Stimulated activated CD8-positive, alpha-beta memory T cell treated with anti-CD3 and anti-CD28 coated beads, Interleukin-4, amount 100 ng/mL, for 1 hour (primary cell): ENCODE measurements around the gene KLHL24.
"Not testable (repeated sequence)": the region's sequence is repeated elsewhere in the genome, so short reads cannot be mapped to it uniquely, and the experiment has no call there.

Experiments used
- DNase-seq, 2 donors: peaks; one replicate each; pipeline ENCODE4 v3.0.0-alpha.2; 2020; ENCODE audit warnings: low read depth in 2 of 2, low spot score in 1 of 2

KLHL24 gene, protein sequence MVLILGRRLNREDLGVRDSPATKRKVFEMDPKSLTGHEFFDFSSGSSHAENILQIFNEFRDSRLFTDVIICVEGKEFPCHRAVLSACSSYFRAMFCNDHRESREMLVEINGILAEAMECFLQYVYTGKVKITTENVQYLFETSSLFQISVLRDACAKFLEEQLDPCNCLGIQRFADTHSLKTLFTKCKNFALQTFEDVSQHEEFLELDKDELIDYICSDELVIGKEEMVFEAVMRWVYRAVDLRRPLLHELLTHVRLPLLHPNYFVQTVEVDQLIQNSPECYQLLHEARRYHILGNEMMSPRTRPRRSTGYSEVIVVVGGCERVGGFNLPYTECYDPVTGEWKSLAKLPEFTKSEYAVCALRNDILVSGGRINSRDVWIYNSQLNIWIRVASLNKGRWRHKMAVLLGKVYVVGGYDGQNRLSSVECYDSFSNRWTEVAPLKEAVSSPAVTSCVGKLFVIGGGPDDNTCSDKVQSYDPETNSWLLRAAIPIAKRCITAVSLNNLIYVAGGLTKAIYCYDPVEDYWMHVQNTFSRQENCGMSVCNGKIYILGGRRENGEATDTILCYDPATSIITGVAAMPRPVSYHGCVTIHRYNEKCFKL

DNA sequence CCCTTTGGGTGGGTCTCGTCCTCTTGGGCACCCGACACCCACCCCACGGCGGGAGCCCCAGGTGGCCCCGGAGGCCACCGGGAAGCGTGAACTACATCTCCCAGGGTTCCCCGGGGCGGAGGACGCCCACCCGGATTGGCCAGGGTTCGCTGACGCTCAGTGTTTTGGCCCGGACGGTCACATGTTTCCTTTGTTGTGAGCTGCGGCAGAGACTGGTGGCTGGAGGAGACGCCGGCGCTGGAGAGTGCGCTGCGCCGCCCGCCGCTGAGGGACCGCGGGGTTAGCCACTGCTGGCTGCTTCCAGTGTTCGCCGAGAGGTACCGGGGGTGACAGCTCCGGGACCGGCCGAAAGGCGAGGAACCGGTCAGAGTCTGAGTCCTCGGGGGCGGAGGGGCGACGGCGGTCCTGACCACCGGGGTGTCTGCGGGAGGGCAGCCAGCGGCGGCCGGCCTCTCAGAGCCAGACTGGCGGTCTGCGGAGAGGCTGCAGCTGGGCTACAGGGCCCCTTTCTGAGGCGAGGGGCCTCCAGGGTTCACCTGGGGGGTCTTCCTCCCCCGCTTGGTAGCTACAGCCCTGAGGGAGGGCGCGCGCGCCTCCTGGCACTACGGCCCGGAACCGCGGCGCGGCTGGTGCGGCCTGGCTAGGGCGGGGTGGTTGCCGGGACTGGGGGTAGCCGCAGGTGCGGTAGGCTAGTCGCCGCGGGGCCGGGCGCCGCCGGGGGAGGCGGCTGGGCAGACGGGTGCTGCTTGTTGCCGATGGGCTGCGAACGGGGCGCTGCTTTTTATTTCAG is at the start of gene KLHL24:
Gene KLHL24 (plus strand): TSS at position 193 of the 790 bp plus-strand sequence. CDS start 14,734 bp downstream, outside the sequence.
- peak; percentile 76 to 82 for DNase-seq

DNA sequence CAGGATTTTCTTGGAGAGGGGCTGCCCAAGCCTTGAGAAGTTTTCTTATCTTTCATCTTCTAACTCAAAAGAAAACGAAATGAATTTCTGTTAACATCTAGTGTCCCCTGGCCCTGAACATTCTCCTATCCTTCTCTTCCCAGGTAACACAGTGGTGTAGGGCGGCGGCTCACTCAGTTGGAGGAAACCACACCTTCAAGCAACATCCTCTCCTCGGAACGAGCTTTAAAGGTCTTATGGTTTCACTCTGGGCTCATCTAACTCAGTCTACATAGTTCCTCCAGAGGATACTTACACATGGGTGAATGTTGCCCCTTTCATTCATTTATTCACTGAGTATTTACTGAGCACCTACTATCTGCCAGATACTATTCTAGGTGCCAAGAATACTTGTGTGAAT is 48.9 kb upstream of the KLHL24 start:
- no peak for DNase-seq

DNA sequence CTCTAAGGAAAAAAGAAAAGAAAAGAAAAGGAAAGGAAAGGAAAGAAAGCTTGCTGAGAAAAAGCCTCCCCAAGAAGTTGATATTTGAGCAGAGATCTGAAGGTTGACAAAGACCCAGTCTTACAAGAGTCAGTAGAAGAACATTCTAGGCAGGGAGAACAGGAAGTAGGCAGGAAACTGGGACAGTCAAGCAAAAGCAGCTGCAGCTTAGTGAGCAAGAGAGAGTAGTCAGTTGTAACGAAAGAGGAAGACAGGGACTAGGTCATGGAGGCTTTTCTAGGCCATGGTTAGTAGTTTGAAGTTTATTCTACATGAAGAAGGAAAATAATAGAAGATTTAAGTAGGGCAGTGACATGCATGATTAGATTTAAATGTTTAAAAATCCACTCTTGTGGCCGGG is 48.1 kb upstream of the KLHL24 start:
- DNase-seq = no peak

DNA sequence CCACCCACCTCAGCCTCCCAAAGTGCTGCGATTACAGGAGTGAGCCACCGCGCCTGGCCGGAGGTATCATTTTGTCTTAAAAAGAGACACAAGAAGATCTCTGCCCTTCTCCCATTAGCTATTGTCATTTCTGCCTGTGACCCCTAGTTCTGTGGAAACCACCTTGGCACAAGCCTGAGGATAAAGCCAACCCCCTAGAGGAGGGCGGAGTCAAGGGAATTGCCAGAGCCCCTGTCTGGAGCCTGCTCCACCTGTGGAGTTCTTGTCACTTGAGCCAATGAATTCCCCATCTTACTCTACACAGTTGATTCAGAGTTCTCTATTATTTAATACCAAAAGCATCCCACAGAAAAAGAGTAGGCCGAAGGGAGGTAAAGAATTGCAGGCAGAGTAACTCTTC is 45.0 kb upstream of the KLHL24 start:
- DNase-seq = no peak

DNA sequence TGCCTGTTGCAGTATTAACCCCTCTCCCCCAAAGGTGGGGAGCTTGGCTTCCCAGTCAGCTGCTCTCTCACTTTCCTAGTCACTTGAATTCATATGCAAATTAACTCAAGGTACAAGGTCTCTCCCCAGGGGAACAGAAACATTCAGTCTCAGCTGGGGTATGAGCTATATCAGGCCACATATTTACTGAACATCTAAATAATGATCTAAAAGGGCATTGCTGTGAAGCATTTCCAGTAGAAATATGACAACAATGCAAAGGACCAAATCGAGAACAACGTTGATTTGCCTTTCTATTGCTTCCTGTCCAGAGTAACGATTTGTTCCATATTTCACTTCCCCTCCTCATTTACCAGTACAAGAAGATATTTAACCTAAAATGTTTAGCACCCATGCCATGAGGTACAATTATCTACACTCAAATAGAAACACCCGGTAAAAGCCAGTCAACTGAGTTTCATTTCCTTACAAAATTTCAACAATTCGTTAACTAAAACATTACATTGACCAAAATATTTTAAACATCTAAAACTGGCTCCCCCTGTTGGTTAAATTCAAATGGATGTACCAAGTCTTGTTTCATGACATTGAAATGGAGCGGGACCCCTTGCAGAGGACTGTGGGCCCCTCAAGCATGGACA is 43.4 kb upstream of the KLHL24 start:
- DNase-seq = no peak

DNA sequence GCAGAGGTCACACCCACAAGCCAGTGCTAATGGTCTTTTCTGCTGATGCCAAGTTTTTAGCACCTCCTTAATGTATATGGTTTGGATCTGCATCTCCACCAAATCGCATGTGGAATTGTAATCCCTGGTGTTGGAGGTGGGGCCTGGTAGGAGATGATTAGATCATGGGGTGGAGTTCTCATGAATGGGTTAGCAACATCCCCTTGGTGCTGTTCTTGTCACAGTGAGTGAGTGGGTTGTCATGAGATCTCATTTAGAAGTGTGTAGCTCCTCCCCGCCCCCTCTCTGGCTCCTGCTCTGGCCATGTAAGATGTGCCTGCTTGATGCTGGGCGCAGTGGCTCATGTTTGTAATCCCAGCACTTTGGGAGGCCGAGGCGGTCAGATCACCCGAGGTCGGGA is 42.6 kb upstream of the KLHL24 start:
- no peak for DNase-seq

DNA sequence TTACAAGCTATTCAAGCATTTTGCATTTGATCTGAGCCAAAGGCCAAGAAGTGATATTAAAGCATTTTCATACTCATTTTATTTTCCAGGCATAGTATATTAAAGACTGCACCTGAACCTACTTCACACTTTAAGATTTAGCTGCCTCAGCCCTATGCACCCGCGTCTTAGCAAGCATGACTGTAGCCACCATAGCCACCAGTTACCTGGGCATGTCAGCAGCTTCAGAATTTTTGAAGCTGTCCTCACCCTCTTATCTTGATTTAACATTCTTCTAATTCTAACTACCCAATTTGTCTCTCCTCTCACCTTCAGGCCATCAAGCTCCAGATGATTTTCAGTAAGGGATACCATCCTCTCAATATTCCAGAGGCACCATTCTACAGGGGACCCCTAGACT is 40.8 kb upstream of the KLHL24 start:
- no peak for DNase-seq

DNA sequence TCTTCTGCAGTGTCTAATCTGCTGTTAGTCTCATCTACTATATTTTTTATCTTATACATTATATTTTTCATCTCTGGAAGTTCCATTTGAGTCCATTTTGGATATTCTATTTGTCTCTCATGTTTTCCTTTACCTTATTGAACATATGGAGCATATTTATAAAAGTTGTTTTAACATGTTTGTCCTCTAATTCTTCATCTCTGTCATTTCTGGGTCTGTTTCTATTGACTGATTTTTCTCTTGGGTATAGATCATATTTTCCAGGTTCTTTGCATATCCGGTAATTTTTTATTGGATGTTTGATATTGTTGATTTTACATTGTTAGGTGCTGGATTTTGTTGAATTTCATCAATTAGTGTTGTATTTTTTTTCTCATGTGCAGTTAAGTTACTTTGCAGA is 37.5 kb upstream of the KLHL24 start:
- no peak for DNase-seq

DNA sequence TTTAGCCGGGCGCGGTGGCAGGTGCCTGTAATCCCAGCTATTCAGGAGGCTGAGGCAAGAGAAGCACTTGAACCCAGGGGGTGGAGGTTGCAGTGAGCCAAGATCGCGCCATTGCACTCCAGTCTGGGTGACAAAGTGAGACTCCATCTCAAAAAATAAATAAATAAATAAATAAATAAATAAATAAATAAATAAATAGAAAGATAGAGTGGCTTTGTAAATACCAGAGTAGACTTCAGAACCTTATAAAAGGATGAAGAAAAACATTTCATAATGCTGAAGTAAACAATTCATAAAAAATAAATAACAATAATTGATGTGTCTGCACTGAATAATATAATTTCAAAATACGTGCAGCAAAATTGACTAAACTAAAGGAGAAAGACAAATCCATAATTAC is 24.1 kb upstream of the KLHL24 start:
- DNase-seq = not testable (repeated sequence)

DNA sequence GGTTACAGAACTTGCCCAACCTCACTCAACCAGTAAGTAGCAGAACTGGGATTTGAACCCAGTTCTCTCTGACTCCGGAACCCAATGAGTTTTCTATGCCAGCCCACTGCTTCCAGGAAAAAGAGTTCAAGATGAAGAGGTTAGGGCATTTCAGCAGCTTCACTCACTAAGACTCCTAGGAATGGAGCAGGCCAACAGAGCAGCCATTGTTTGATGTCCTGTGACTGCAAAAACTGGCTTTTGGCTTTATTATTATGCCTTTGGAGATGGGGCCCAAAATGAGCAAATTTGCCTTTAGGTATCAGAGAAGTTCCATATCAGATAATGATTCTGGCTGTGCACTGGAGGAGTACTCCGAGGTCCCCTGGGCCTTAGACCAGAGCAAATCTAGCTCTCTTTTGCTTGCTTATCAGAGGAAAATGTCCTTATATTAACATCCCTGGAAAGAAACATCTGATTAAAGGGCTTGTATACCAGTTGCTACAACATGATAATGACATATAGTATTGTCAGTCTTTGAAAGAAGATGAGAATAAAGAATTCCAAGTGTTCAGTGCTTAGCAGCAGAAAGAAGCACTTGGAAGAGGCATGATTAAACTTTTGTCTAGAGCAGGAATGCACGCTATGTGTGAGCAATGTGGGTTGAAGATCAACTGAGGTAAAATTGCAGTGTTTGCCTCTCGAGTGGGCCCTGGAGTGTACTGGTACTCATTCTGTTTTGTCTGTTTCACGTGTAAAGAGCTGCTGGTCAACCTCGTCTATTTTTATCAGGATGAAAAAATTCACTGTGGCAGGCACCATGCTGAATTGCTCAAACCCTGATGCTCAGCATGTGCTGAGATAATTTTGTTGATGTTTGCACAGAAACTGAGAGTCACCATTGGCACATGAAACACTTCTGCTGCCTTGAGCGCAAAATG is 21.8 kb upstream of the KLHL24 start:
- DNase-seq = no peak

DNA sequence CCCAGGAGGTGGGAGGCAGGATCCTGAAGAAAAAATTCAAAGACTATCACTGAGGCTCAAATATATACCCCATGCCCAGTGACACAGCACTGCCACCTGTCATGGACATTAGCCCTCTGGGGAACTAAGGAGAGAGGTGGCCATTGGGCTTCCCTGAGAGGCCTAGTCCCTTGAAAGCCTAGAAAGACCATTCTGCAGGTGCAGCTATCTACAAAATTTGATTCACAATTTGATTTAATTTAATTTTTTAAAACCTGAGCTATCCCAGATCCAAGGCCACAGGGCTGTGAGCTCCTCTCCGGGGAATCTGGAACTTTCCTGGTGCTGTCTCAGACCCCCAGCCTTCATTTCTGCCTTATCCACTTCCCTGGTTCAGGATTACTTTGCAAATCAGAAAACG is 16.9 kb upstream of the KLHL24 start:
- no peak for DNase-seq

DNA sequence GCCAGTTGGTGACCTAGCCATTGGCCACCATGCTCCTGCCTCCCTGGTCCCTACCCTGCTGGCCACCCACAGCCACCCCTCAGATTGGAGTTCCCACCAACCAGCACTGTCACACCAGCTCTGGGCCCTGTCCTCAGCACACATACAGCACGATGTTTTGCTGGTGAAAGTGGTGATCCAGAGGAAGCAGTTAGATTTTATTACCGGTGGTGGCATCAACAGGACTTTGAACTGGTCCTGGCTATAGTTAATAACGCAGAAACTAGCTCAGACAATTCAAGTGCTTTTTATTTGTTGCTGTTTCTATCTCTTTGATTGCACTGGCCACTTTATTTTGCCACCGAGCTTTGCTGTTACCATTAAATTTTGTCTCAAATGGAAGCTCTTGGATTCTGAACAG is 16.4 kb upstream of the KLHL24 start:
- DNase-seq = no peak

DNA sequence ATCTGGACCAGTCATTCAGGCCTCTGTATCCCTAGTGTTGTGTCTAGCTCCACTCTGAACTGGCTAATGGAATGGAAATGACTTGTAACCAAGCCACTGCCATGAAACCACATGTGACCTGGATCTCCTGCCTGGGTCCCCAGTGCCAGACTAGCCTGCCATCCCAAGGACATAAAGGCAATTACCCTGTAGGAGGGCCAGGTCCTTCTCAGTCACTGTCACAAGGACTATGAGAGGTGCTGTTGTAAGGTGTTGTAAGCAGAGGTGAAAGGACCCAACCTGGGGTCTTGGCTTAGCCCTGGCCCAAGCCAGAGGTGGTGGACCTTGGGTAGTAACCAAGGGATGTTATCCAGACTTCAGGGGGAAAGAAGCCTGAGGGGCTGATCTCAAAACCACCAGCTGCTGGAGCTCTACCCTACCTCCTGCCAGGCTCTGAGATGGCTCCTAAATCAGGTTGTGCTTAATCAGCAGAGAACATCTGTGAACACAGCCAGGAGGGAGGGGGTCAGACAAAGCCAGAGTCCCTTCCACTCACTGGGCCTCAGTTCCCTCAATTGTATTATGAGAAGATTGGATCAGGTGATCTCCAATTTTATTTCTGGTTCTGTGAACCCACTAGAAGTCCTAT is 15.7 kb upstream of the KLHL24 start:
- no peak for DNase-seq

DNA sequence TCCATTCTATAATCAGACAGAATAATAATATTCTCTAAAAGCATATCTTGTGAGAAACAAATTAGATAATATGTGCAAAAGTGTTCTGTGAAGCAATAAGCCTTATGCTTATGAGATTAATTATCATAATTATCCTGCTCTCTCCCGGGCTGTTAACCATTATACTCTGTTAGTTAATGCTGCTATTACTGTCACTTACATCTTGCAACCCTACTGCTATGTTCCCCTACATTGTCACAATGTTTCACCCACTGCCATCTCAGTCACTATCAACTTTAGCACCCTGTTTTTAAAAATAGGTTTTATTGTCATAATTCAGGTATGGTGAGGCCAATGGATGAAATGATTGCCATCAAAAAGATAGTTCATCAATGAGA is 15.2 kb upstream of the KLHL24 start:
- DNase-seq = no peak

DNA sequence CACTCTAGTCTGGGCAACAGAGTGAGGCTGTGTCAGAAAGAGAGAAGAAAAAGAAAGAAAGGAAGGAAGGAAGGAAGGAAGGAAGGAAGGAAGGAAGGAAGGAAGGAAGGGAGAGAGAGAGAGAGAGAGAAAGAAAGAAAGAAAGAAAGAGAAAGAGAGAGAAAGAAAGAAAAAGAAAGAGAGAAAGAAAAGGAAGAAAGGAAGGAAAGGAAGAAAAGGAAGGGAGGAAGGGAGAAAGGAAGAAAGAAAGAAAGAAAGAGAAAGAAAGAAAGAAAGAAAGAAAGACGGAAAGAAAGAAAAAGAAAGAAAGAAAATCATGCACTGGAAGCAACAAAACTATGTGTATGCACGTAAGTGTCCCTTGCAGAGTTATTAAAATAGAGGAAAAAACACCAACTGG is 12.9 kb upstream of the KLHL24 start:
- DNase-seq = not testable (repeated sequence)

DNA sequence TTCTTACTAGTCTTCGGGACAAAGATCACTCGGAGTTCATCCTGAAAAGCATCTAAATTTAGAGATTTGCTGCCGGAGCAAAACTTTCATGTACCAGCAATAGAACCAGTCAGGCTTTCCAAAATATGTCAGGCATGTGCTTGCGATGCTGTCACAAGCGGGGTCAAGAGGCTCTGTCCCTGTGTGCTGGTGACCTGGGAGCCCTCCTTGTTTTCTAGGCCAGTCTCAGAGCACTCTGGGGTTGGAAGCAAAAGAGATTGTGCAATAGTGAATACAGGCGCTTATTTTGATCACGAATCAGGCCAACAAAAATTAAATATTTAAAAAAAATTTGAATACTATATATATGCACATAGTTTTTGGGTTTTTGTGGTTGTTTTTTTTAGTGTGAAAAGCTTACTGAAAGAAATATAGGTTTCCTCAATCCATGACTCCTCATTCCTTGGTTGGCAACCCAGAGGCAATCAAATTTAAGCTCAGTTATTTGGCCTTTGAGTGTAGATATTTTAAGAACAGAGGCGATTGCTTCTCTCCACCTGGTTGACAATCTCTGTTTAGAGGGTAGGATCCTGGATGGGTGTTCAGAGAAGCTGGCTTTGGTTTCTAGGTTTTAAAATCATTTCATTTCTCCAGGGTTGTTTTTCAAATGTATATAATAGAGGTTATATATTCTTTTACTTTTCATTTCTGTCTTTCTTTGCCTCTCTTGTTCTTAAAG is 8.4 kb upstream of the KLHL24 start:
- DNase-seq = no peak

DNA sequence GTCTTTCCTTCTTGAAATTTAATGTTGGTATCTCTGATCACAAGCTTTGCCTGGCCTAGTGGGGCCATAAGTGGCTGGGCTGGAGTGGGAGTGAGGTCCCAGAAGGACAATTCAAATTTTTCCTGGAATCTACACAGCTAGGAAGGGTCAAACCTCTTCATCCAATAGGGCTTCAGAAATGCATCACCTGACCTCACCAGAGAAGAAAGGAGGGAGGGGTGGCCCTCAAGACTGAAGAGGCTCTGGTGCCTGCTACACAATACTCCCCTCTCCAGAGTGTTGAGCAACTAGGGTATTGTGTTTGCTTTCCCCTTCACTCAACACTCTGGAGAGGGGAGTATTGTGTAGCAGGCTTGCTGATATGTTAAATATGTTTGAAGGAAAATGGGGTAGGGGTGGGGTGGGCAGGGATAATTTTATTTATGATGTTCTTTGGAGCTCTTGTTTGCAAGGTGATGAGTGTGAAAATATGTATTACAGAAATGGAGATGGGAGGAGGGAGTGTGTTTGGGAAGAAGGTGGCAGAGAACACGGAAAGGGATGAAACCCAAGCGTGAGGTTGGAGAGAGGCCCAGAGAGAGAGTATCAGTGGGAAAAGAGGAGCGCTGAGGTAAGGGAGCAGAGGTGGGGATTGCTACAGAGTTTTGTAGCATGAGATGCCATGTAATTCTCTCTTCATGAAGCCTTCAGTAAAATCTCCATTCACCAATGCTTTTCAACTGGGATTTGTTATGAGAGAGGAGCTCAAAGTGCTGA is 5.7 kb upstream of the KLHL24 start:
- no peak for DNase-seq

DNA sequence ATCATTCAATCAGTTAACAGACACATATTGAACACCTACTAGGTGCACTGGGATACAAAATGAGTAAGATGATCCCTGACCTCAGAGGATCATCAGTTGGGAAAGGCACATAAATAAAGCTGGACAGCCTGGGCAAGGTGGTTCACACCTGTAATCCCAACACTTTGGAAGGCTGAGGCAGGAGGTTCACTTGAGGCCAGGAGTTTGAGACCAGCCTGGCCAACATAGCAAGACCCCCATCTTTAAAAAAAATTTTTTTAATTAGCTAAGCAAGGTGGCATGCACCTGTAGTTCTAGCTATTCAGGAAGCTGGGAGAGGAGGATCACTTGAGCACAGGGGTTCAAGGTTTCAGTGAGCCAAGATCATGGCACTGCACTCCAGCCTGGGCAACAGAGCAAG is 3.7 kb upstream of the KLHL24 start:
- DNase-seq = no peak

DNA sequence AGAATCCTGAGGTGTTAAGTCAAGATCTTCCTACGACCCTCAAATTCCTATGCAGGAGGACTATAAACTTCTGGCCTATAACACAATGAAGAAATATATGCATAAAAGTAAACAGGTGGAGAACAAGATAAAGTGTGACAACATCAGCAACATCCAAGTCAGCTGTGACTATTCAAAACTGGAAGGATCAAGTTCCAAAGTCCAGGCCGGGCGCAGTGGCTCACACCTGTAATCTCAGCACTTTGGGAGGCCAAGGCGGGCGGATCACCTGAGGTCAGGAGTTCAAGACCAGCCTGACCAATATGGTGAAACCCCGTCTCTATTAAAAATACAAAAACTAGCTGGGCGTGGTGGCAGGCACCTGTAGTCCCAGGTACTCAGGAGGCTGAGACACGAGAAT is 2.7 kb upstream of the KLHL24 start:
- not testable (repeated sequence) for DNase-seq
